Superior temporal gyrus (tissue), 1 donor: ENCODE data around the gene BAD.
A peak's percentile ranks its signal among the peaks of the same experiment; 100 is the strongest.

Experiments
- DNase-seq: peaks from one replicate; pipeline ENCODE4 v3.0.0-alpha.2; 2016; ENCODE audit errors: extremely low spot score

The BAD gene

DNA sequence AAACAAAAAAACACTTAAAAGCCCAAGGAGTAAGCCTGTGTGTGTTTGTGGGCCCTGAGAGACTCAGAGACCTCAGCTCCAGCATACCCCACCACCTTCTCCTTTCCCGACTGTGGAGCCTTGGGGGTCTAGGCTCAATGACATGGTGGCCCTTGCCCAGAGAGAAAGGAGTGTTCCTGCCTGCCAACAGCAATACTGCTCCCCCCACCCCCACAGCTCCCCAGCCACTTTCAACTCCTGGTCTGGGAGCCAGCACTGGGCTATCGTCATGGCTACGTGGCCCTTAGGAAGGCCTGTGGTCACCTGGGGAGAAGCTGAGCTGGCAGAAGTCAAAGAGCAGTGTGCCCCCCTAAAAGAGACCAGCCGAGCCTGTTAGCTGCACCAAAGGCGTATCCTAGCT is 40.4 kb downstream of the BAD start:
- no peak for DNase-seq

DNA sequence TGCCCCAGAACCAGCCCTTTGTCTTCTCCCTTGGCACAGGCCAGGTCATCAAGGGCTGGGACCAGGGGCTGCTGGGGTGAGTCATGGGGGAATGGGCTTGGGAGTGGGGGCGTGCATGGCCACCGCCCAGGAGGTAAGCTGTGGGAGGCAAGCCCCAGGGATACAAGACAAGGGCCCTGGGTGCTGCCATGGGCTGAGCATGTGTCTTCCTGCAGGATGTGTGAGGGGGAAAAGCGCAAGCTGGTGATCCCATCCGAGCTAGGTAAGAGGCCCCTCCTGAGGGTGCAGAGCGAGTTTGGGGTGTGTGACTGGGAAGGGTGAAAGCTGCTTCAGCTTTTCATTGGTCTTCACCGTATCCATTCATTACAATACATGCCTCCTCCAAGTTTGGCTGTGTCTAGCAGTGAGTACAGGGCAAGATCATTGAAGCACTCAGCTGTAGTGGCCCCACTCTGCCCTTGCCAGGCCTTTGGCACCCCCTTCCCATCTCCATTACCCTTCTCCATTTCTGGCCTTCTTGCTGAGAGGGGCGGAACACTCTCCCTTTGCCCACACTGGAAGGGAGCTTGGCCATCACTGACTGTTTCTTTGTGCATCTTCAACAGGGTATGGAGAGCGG is 41.1 kb downstream of the BAD start:
- DNase-seq = no peak

DNA sequence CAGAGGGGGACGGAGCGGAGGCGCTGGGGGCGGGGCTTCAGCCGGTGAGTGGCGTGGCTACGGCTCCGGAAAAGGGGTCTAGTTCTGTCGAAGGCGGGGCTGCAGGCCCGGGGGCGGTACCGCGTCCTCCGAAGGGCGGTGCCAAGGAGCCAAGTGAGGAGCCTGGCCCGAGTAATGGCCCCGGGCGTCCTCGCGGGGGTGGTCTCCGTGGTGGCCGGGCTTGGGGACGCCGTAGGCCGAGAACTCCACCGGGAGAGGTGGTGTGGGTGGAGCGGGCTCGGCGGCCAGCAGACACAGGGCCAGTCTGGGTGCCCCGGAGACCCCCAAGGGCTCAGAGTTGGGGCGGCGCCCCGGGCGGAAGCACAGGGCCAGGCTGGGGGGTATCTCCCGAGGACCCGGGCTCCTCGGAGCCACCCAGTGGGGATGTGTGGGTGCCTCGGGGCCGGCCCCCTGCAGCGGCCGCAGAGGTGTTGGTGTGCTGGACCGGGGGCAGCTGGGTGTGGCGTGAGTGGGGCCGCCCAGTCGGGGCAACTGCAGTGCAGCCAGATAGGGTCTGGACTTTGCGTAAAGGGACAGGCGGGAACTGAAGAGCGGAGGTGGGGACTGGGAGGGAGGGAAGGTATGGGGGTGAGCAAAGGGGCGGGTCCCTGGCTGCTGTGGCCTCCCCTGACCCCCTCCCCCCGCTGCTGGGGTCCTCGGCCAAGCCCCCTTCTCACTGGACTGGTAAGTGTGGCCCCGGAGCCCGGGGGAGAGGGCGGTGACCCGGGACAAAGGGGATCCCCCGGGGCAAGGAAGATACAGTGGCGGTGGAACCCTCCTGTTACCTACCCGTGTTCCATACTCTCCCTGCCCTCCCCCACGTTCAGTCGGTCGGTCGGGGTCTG is 42.7 kb downstream of the BAD start:
- DNase-seq = peak; percentile 97

DNA sequence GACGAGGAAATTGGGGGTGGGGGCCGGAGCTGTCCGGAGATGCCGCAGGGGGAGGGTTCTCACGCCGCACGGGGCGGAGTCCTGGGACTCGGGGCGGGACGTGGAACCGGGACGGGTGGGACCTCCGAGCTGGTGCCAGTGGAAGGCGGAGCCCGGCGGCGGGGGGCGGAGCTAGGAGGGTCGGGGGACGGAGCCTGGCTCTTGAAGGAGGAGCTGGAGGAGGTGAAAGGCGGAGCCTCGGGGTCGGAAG is 43.3 kb downstream of the BAD start:
- DNase-seq = no peak

DNA sequence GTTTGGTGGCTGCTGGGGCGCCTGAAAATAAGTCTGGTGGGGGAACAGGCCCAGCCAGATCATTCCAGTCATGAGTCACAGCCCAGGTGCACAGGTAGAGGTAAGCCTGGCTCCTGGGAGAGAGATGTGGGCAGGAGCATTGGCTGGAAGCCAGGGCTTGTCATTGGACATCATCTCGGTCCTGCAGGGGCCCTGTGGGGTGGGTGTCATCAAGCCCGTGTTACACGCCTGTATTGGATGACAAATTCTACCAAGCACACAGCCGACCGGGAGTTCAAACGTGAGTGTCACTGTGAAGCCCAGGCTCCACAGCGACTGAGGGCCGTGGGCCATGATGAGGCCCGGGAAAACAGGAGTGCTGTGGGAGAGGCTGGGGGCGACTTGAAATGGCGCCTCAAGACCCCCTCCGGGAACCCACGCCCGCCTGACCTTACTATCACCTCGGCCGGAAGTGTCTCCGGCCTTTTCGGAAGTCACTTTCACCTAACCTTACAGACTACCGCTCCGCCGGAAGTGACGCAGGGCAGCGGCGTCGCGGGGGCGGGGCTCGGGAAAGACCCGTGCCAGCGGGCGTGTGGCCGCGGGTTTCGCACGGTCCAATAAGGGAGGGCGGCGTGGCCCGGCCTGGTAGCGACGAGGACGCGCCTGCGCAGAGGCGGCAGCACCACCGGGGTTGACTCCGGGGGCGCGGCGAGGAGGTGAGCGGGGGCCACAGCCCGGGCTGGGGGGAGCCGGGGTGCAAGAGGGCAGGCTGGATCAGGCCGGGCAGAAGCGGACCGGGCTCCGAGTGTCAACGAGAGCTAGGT is 43.8 kb downstream of the BAD start, which contains the start of gene FKBP2:
Gene FKBP2 (plus strand): TSS at position 661 of the 806 bp plus-strand sequence. CDS start 1,293 bp downstream, outside the sequence.
- peak; percentile 97 for DNase-seq

DNA sequence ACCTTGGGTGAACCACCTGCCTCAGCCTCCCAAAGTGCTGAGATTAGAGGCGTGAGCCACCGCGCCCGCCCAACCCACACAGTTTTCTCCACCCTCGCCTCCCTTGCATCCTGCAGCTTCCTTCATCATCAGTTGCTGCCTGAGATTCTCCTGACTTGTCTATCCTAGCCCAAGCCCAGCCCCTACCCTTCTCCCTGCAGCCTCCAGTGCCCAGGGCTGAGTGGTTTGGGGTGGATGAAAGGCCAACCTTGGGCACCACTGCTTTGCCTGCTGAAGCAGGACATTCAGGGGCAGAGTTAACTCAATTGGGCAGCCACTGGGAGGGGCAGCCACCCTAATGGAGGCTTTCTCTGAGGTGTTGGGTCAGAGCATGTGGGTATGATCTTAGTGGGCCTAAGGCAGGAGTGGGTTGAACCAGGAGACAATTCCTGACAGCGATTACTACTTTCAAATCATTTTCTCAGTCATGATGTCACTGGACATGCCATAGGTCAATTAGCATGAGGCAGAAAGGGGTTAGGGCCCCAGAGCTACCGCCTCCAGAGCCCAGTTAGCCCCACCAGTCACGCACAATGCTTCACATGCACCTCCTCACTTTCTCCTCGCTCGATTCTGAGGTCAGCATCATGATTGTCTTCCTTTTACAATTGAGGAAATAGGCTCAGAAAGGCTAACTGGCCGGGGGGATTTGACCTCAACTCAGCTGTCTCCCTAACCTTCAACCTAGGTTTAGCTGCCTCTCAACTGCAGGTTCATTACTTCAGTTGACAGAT is 44.6 kb downstream of the BAD start:
- DNase-seq = no peak

DNA sequence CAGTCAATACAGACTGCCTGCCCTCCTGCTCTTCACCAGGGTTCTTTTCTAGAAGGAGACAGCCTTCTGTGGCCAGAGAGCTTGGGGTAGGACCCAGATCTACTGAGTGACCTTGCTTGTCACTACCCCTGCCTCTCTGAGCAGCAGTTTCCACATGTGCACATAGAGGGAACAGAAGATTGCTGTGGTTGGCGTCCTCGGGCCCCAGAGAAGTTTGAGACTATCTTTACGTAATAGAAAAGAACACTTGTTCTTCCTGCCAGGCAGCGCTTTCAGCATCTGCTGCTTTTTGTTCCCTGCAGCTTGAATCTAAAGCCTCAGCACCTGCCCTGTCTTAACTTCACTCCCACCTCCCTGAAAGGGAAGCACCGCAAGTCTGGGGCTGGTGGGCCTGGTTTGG is 45.5 kb downstream of the BAD start:
- no peak for DNase-seq

DNA sequence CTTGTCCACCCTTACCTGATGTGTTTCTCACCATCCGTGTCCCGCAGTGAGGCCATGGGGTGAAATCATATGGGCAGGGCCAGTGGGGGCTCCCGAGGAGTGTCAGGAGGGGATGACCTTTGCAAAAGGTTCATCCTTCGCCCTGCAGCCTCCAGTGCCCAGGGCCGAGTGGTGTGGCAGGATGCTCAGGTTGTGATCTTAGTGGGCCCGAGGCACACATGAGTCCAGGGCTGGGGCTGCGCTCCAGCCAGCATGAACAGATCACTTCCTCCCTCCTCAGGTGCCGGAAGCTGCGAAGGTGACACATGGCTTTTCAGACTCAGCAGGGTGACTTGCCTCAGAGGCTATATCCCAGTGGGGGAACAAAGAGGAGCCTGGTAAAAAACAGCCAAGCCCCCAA is 46.4 kb downstream of the BAD start:
- no peak for DNase-seq

DNA sequence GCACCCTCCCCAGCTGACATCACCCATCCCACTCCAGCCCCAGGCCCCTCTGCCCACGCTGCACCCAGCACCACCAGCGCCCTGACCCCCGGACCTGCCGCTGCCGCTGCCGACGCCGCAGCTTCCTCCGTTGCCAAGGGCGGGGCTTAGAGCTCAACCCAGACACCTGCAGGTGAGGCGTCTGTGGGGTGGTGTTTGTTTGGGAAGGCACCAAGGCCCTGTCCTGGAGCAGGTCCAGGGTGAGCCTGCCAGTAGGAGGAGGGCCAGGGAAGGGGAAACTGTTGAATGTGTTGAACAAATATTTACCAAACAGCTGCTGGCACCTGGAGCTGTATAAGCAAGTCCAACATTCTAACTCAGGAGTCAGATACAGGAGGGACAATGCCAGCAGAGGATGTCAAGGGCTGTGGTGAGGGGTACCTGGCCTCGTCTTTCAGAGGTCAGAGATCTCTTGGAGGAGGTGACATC is 46.9 kb downstream of the BAD start:
- no peak for DNase-seq

DNA sequence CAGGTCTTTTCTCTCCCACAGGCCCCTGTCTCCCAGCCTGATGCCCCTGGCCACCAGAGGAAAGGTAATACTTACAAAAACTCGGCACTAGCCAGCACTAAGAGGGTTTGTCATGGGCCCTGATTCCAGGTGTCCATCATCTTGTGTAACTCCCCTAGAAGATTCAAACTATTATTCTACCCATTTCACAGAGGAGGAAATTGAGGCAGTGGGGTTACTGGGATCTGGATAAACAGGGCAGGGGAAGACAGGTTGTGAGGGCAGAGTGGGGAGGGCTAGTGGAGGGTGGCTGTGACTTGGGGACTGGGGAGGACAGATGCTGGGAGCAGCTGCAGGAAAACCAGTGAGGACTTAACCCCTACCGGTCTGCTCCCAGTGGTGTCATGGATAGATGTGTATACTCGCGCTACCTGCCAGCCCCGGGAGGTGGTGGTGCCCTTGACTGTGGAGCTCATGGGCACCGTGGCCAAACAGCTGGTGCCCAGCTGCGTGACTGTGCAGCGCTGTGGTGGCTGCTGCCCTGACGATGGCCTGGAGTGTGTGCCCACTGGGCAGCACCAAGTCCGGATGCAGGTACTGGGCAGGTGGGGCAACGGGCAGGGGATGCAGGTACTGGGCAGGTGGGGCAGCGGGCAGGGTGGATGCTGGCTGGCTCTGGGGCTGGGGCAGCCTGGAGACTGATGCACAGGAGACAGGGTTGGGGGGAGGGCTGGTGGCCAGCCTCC is 48.9 kb downstream of the BAD start:
- DNase-seq = no peak

DNA sequence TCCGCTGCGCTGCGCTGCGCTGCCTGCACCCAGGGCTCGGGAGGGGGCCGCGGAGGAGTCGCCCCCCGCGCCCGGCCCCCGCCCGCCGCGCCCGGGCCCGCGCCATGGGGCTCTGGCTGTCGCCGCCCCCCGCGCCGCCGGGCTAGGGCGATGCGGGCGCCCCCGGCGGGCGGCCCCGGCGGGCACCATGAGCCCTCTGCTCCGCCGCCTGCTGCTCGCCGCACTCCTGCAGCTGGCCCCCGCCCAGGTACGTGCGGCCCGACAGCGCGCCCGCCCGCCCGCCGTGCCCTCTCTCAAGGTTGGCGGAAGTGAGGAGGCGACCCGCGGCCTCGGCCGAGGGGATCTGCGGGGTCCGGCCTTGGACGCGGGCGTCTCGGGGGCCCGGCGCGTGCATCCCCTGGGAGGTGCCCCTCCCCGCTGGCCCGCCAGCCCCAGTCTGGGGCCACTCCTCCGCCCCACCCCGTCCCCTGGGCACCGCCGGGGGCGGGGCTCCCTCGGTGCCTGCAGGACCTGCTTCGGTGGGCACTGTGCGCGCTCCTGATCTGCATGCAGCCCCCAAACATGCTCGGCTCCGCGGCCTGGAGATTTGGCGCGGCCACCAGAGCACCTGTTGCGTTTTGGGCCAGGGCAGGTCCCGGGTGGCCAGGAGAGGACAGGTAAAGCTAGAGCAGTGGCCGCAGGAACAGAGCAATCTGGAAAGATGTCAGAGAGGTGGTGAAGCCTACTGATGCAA is 49.7 kb downstream of the BAD start:
- no peak for DNase-seq

DNA sequence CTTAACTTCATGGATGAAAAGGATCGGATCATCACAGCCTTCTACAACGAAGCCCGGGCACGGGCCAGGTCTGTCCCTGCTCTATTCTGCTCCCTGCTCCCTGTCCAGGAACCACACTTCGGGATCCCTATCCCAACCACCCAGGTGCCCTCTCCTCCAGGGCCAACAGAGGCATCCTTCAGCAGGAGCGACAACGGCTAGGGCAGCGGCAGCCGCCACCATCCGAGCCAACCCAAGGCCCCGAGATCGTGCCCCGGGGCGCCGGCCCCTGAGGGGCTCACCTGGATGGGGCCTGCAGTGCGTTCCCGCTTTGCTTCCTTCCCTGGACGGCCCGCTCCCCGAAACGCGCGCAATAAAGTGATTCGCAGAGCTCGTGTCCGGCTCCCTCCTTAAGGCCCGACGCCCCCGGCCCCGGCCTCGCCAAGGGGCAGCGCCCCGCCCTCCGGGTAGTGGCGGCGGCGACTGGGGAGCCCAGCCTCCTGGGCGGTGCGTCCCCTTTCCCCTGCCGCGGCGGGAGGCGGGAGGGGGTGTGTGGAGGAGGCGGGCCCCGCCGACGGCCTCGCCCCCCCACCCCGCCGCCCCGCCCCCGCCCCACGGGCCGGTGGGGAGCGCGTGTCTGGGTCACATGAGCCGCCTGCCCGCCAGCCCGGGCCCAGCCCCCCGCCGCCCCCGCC is 50.4 kb downstream of the BAD start, which contains the start of gene VEGFB:
Gene VEGFB (plus strand): TSS at position 672 of the 674 bp plus-strand sequence. CDS start 250 bp downstream, outside the sequence.
- DNase-seq = no peak

DNA sequence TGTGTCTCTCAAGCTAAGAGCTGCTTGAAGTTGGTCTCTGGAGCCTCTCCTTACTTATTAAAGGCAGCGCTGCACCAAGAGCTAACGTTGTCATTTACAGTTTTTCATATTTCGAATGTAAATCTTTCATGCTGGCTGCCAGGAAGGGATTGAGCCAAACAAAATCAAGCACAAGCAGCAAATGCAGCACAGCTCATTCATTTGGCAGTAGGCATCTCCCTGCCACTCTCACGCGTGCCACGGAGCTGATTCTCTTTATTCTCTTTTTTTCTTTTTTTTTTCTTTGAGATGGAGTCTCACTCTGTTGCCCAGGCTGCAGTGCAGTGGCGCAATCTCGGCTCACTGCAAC is 51.5 kb downstream of the BAD start:
- no peak for DNase-seq

DNA sequence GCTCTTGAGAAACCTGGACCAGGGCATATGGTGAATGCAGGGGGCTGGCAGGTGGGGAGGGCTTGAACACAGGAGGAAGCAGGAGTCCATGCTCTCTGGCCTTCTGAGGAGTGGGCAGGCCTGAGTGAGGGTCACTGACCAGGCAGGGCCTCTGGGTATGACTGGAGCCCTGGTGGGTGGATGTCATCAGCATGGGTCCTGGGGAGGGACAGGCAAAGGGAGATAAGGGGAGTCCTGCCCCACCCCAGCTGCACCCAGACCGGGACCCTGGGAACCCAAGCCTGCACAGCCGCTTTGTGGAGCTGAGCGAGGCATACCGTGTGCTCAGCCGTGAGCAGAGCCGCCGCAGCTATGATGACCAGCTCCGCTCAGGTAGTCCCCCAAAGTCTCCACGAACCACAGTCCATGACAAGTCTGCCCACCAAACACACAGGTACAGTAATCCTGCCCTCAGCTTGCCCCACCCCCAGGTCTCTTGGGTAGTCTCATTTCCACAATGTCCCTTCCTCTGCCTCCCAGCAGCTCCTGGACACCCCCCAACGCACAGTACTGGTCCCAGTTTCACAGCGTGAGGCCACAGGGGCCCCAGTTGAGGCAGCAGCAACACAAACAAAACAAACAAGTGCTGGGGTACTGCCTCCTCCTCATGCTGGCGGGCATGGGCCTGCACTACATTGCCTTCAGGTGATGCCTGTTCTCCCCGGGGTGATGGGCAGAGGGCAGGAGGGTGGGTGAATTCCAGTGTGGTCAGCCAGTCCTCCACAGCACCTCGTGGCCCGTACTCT is 52.1 kb downstream of the BAD start:
- DNase-seq = no peak

DNA sequence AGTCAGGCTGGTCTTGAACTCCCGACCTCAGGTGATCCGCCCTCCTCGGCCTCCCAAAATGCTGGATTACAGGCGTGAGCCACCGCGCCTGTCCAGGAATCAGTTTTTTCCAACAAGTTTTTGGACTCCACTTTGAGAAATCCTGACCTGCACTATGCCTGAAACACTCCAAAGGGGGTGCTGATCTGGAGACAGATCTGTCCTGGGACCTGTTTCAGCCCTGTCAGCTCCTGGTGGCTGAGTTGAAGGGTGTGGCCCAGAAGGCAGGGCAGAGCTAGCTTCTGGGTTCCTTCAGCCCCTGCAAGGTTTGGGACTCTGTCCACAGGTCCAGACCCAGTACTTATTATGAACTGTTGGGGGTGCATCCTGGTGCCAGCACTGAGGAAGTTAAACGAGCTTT is 52.9 kb downstream of the BAD start:
- DNase-seq = no peak

DNA sequence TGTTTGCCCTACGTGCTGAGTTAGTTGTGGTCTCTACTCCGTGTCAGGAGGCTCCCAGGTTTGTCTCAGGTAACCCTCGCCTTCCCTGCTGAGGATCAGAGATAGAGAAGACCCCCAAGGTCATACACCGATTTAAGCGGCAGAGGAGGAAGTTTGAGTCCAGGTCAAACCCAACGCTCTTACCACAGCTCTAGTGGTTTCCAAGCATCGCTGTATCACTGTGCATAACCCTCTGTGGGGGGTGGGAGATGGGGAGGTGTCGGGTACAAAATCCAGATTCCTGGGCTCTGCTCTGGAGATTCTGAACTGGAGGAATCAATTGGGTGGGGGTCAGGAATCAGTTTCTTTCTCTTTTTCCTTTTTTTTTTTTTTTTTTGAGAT is 53.5 kb downstream of the BAD start:
- no peak for DNase-seq

DNA sequence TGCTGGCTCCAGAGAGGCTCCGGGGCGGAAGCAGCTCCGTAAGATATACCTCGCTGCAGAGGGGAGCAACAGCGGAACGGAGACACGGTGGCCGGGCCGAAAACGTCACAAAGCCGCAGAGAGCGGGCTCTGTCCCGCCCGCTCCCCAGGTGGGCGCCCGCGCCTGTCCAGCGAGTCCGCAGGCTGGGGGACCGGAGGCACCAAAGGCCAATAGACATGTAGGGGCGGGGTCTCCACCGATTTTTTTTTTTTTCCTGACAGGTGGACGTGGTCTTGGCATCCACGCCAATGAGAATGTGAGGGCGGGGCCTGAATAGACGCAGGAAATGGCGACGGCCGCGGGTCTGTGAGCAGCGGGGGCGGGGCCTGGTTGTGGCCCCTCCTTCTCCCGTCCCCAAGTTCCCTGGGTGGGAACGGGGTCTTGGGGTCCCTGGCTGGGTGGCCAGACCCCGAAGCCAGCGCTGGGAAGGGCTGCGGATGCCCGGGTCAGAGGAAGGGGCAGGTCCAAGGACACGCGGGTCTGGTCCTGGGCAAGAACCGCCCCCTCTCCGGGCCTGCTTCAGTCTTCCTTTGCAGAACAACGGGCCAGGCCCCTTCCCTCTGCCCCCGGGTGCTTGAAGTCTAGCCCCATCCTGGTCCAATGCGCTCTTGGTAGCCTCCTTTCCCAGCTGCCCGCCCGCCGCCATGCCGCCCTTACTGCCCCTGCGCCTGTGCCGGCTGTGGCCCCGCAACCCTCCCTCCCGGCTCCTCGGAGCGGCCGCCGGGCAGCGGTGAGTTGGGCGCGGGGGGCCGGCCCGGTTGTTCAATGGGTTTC is 54.1 kb downstream of the BAD start, which contains the start of gene DNAJC4:
Gene DNAJC4 (plus strand): TSS at position 378 of the 814 bp plus-strand sequence. CDS start 307 bp downstream, at position 685.
- peak; percentile 93 for DNase-seq

DNA sequence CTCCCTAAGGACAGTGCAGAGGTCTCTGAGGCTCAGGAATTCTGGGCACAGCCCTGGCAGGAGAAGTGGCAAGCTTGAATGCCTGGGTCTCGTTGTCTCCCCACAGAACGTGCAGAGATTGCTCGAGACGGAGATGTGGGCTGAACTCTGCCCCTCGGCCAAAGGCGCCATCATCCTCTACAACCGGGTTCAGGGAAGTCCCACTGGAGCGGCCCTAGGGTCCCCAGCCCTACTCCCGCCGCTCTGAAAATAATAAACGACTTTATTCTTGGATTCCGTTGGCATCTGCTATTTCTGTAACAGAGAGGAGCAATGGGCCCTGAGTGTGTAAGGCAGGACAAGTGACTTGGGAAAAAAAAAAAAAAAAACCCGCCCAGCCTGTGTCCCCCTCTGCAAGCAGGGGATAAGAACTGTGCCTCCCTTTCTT is 54.7 kb downstream of the BAD start:
- DNase-seq = no peak
